NB4 (cell line): Measurements from ENCODE around the gene UHRF1.

Experiments
- CTCF ChIP-seq: IDR thresholded peaks from one replicate; pipeline ENCODE4 v1.5.1; 2012; ENCODE audit warnings: low read depth, low read length
- MAX ChIP-seq: IDR thresholded peaks from 2 replicates; pipeline ENCODE4 v1.6.1; 2011; ENCODE audit warnings: low read depth, low read length
- POLR2A ChIP-seq: IDR thresholded peaks from 2 replicates; pipeline ENCODE4 v1.6.1; 2011; ENCODE audit warnings: mild to moderate bottlenecking; ENCODE audit not compliant: insufficient read length; ENCODE audit errors: extremely low read depth

- TF ChIP-seq MAX, result no peak
- TF ChIP-seq CTCF, result no peak
- TF ChIP-seq POLR2A, result no peak
Observed at GRCh38 chr19:4993683-4994082, 84.4 kb downstream of the UHRF1 start.
